Ramos (cell line): ENCODE measurements around the gene KIAA0825.
"Not testable (repeated sequence)": the region's sequence is repeated elsewhere in the genome, so short reads cannot be mapped to it uniquely, and the experiment has no call there.

Source experiments
- in situ Hi-C: fragments of 300-500 bp; cut with MboI; formaldehyde crosslinking; loops from one replicate; pipeline ENCODE4 v1.14.3; 2022; ENCODE audit warnings: low sequenced_read_pairs; ENCODE audit not compliant: unreplicated experiment

The KIAA0825 gene

GRCh38 chr5:94153736-94154450 lies 464.5 kb downstream of the KIAA0825 start:
- in situ Hi-C loops = no loop called here

GRCh38 chr5:94143621-94144020 lies 474.8 kb downstream of the KIAA0825 start:
- in situ Hi-C loops = not testable (repeated sequence)

DNA sequence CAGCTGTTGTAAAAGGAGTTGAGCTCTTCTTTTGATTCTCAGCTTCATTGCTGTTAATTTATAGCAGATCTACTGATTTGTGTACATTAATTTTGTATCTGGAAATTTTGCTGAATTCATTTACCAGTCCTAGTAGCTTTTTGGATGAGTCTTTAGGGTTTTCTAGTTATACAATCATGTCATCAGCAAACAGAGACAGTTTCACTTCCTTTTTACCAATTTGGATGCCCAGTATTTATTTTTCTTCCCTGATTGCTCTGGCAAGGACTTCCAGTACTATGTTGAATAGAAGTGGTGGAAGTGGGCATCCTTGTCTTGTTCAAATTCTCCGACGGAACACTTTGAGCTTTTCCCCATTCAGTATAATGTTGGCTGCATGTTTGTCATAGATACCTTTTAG lies 478.1 kb downstream of the KIAA0825 start:
- in situ Hi-C loops = no loop called here

DNA sequence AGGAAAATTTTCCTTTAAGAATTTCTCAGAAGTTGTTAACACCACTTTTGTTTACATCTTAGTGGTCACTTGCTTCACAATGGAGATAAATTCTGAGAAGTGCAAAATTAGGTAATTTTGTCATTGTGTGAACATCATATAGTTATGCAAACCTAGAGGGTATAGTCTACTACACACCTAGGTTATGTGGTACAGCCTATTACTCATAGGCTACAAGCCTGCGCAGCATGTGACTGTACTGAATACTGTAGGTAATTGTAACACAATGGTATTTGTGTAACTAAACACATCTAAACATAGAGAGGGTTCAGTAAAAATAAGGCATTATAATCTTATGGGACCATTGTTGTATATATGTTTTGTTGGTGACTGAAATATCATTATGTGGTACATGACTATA lies 488.3 kb downstream of the KIAA0825 start:
- in situ Hi-C loops = no loop called here

GRCh38 chr5:94125107-94125506 lies 493.3 kb downstream of the KIAA0825 start:
- in situ Hi-C loops = no loop called here

DNA sequence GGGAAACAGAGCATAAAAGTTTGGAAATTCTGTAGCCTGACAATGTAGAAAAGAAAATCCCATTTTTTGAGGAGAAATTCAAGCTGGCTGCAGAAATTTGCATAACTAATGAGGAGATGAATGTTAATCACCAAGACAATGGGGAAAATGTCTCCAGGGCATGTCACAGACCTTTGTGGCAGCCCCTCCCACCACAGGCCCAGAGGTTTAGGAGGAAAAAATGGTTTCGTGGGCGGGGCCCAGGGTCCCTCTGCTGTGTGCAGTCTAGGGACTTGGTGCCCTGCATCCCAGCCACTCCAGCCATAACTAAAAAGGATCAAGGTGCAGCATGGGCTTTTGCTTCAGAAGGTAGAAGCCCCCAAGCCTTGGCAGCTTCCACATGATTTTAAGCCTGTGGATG lies 502.1 kb downstream of the KIAA0825 start:
- in situ Hi-C loops = not testable (repeated sequence)

DNA sequence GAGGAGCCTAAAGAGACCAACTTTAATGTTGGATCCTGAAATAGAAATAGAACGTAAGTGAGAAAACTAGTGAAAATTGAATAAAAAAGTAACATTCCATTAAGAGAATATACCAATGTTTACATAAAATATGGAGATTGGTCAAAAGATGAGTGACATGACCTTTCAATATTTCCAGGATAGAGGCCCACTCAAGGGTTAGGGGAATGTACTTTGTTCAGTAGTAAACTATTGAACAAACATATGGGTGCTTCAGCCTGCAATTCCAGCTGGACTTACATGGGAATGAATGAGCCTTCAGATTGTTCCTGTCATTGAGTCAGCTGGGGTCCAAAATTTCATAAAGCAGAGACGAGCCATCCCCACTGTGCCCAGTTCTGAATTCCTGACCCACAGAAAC lies 505.3 kb downstream of the KIAA0825 start:
- in situ Hi-C loops = no loop called here

GRCh38 chr5:94111209-94112004 lies 507.0 kb downstream of the KIAA0825 start:
- in situ Hi-C loops = no loop called here

DNA sequence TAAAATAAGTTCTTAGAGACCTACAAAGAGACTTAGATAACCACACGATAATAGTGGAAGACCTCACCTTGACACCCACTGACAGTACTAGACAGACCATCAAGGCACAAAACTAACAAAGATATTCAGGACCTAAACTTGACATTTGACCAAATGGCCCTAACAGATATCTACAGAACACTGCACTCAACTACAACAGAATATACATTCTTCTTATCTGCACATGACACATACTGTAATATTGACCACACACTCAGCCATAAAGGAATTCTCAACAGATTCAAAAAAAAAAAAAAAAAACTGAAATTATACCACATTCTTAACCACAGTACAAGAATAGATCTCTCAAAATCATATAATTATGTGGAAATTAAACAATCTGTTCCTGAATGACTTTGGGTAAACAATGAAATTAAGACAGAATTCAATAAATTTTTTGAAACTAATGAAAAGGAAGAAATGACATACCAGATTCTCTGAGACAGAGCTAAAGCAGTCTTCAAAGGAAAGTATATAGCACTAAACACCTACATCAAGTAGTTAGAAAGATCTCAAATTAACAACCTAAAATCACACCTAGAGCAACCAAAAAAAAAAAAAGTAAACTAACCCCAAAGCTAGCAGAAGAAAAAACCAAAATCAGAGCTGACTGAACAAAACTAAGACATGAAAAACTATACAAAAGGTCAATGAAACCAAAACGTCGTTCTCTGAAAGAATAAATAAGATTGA lies 514.7 kb downstream of the KIAA0825 start:
- in situ Hi-C loops = no loop called here
